CD4-positive, alpha-beta memory T cell (primary cell): Measurements from ENCODE around the gene HSPBAP1. TPM values are rescaled to one million over a fixed set of nuclear protein-coding genes. Genes with fewer than 3 reads are reported as not detected.

ENCODE experiments used
- CTCF ChIA-PET: fragments of 350-600 bp; sonication (Branson Sonifier 250); formaldehyde crosslinking; loops from one replicate; lab custom pipeline; 2021; ENCODE audit warnings: inconsistent platforms; ENCODE audit not compliant: partially characterized antibody; lab: Charles Lee
- POLR2A ChIA-PET: fragments of 350-600 bp; sonication (Branson Sonifier 250); formaldehyde crosslinking; loops from one replicate; lab custom pipeline; 2021; ENCODE audit not compliant: partially characterized antibody; lab: Charles Lee
- DNase-seq, 5 donors: peaks; one replicate each; pipeline versions ENCODE4 v3.0.0 to v3.0.0-alpha.2; 2020 to 2022; ENCODE audit warnings: mixed read lengths in 1 of 5
- H3K27ac ChIP-seq: one replicate; pipeline ENCODE4 v1.7.0; 2013; ENCODE audit warnings: low read depth, low read length
- H3K27me3 ChIP-seq: 2 replicates; pipeline ENCODE4 v1.7.0; 2013; ENCODE audit warnings: mild to moderate bottlenecking, low read length, moderate library complexity; ENCODE audit not compliant: insufficient read depth
- H3K36me3 ChIP-seq: 2 replicates; pipeline ENCODE4 v1.7.0; 2013; ENCODE audit warnings: mild to moderate bottlenecking, low read length, moderate library complexity; ENCODE audit not compliant: insufficient read depth
- H3K4me1 ChIP-seq: 2 replicates; pipeline ENCODE4 v1.7.0; 2013; ENCODE audit warnings: mild to moderate bottlenecking, low read length, moderate library complexity; ENCODE audit not compliant: insufficient read depth
- H3K4me3 ChIP-seq, 2 donors: one replicate each; pipeline ENCODE4 v1.7.0; 2013; ENCODE audit warnings: low read length in 2 of 2, mild to moderate bottlenecking in 1 of 2
- H3K9me3 ChIP-seq, 2 donors: one replicate each; pipeline ENCODE4 v1.7.0; 2013; ENCODE audit warnings: low read length in 2 of 2, control low read depth in 1 of 2; ENCODE audit not compliant: control insufficient read depth in 1 of 2
- H3K27ac Mint-ChIP-seq, 7 donors: one replicate each; pipeline ENCODE4 v1.8.0; 2020 to 2021; ENCODE audit warnings: mixed read lengths in 7 of 7, mild to moderate bottlenecking in 6 of 7, inconsistent platforms in 3 of 7, moderate library complexity in 3 of 7
- H3K27me3 Mint-ChIP-seq, 2 donors: one replicate each; pipeline ENCODE4 v1.8.0; 2020 to 2021; ENCODE audit warnings: mixed read lengths in 2 of 2
- H3K36me3 Mint-ChIP-seq, 2 donors: one replicate each; pipeline ENCODE4 v1.8.0; 2020 to 2021; ENCODE audit warnings: mixed read lengths in 2 of 2, inconsistent platforms in 1 of 2, mild to moderate bottlenecking in 1 of 2
- H3K4me1 Mint-ChIP-seq, 4 donors: one replicate each; pipeline ENCODE4 v1.8.0; 2020 to 2021; ENCODE audit warnings: mixed read lengths in 4 of 4, mild to moderate bottlenecking in 1 of 4
- H3K4me3 Mint-ChIP-seq, 8 donors: one replicate each; pipeline ENCODE4 v1.8.0; 2020 to 2021; ENCODE audit warnings: mixed read lengths in 8 of 8, mild to moderate bottlenecking in 7 of 8, moderate library complexity in 6 of 8, inconsistent platforms in 3 of 8
- H3K9me3 Mint-ChIP-seq, 8 donors: one replicate each; pipeline ENCODE4 v1.8.0; 2020 to 2021; ENCODE audit warnings: mixed read lengths in 8 of 8, mild to moderate bottlenecking in 5 of 8, inconsistent platforms in 3 of 8, moderate library complexity in 1 of 8
- intact Hi-C: fragments of 100-400 bp; cut with micrococcal nuclease; formaldehyde crosslinking; loops from one replicate; pipeline ENCODE4 v1.15.1; 2023
- polyA plus RNA-seq, 2 donors: library from polyadenylated mRNA; unstranded; fragments of 300-500 nt; fragmentation: Illumina TruSeq; gene quantifications; one replicate each; pipeline ENCODE4 v1.2.3, GENCODE V29; 2021
- total RNA-seq, 2 experiments: library from RNA; stranded (reverse); gene quantifications; one replicate each; pipeline ENCODE4 v1.2.3, GENCODE V29; 2021

HSPBAP1 gene
- total and polyA plus RNA-seq, 4 experiments from 2014 or later = 6.7 to 23.2 (median 17.4) TPM

- Mint-ChIP-seq H3K9me3 (no peaks in the 10 kb centered on the region), H3K36me3 (peaks cover 2 to 6% of the 10 kb centered on the region in 2 donors), H3K27ac (peak overlapping the region in 2 of 7 donors; percentile 1 to 19), H3K4me3 (peak overlapping the region in 4 of 8 donors; percentile 44 to 72 (median 65)), H3K4me1 (peaks cover 22 to 29% (median 24%) of the 10 kb centered on the region in 4 donors), H3K27me3 (no peaks in the 10 kb centered on the region)
- ChIA-PET POLR2A (no interaction called here), CTCF (no interaction called here)
- H3K4me3 ChIP-seq = no peak overlapping the region
- H3K9me3 ChIP-seq = no peaks in the 10 kb centered on the region
- DNase-seq = no peak
- intact Hi-C loops = loop anchor here (10.0 kb wide), 2 partner anchors 962 to 1252 kb away; partner anchors contain the start of genes EAF2, IQCB1 and POLQ
- H3K4me1 ChIP-seq = peaks cover 35% of the 10 kb centered on the region
- H3K27ac ChIP-seq = no peak overlapping the region
- H3K36me3 ChIP-seq = no peaks in the 10 kb centered on the region
- H3K27me3 ChIP-seq = no peaks in the 10 kb centered on the region
Measured at GRCh38 chr3:122797291-122797690, 3.7 kb upstream of the HSPBAP1 start.

DNA sequence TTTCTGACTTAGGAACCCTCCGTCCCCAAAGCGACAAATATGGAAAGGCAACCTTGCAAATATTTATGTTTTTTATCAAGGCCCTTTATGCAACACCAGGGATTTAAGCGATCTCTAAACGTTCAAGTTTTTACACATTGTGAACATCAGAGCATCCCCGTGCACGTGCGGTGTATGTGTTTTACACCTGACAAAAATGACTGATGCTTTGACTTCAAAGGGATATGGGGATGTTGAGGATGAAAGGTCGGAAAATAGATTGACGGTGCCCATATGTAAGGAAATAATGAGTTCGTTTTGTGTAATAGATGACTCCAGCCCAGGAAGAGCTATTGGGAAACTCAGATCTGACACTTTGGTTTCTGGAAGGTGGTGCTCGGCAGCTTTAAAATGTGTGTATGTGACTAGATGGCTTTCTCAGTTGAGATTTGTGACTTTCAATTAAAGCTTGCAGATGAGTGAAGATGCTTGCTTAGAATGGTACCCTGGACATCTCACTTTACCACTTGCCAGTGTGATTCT is 2.1 kb upstream of the HSPBAP1 start:
- Histone ChIP-seq H3K36me3 (no peaks in the 10 kb centered on the region), H3K4me1 (peaks cover 48% of the 10 kb centered on the region), H3K27ac (peak overlapping the region; percentile 74), H3K27me3 (no peaks in the 10 kb centered on the region), H3K9me3 (no peaks in the 10 kb centered on the region), H3K4me3 (peak overlapping the region; percentile 8 to 78)
- peaks cover 0 to 6% of the 10 kb centered on the region in 2 donors for H3K36me3 Mint-ChIP-seq
- intact Hi-C loops = loop anchor here (1.0 to 10.0 kb wide), 3 partner anchors 411 to 1251 kb away; partner anchors contain the start of genes EAF2, FAM162A, IQCB1 and POLQ
- peak overlapping the region; percentile 72 to 83 (median 81) for H3K4me3 Mint-ChIP-seq
- H3K27ac Mint-ChIP-seq = peak overlapping the region; percentile 8 to 67 (median 48)
- ChIA-PET CTCF (interaction anchor here (1.6 kb wide), 1 partner anchor 10 kb away, joined by 3 read pairs; no protein-coding TSS in a partner anchor), POLR2A (no interaction called here)
- H3K4me1 Mint-ChIP-seq = peaks cover 22 to 29% (median 24%) of the 10 kb centered on the region in 4 donors
- peak in 1 of 5 donors; percentile 5 for DNase-seq
- H3K9me3 Mint-ChIP-seq = no peaks in the 10 kb centered on the region
- H3K27me3 Mint-ChIP-seq = no peaks in the 10 kb centered on the region

- POLR2A ChIA-PET = interaction anchor here (1.2 to 1.8 kb wide), 5 partner anchors 11 to 410 kb away, joined by 3 to 10 read pairs (median 8); partner anchors contain the start of genes DTX3L, FAM162A, KPNA1 and PARP9
- DNase-seq = peak; percentile 62 to 77 (median 68)
- H3K9me3 ChIP-seq = no peaks in the 10 kb centered on the region
- Mint-ChIP-seq H3K9me3 (no peaks in the 10 kb centered on the region), H3K36me3 (peaks cover 0 to 6% of the 10 kb centered on the region in 2 donors), H3K4me1 (peaks cover 22 to 29% (median 24%) of the 10 kb centered on the region in 4 donors), H3K4me3 (peak within 1 kb of the TSS; percentile 78 to 97 (median 94)), H3K27me3 (no peaks in the 10 kb centered on the region), H3K27ac (peak within 1 kb of the TSS; percentile 62 to 98 (median 96))
- peak within 1 kb of the TSS; percentile 74 for H3K27ac ChIP-seq
- CTCF ChIA-PET = interaction anchor here (1.6 kb wide), 2 partner anchors 11 to 148 kb away, joined by 3 read pairs; no protein-coding TSS in a partner anchor
- no peaks in the 10 kb centered on the region for H3K36me3 ChIP-seq
- H3K4me1 ChIP-seq = peaks cover 48% of the 10 kb centered on the region
- intact Hi-C loops = loop anchor here (1.0 to 10.0 kb wide), 4 partner anchors 378 to 1250 kb away; partner anchors contain the start of genes EAF2, FAM162A, IQCB1 and POLQ
- H3K27me3 ChIP-seq = no peaks in the 10 kb centered on the region
- H3K4me3 ChIP-seq = peak within 1 kb of the TSS; percentile 78 to 83
Measured at GRCh38 chr3:122794779-122795673, 1.4 kb upstream of the HSPBAP1 start, which contains the start of gene SLC49A4. TSS of gene SLC49A4 (plus strand) at chr3:122795069. CDS start at chr3:122795193, 124 bp downstream.

DNA sequence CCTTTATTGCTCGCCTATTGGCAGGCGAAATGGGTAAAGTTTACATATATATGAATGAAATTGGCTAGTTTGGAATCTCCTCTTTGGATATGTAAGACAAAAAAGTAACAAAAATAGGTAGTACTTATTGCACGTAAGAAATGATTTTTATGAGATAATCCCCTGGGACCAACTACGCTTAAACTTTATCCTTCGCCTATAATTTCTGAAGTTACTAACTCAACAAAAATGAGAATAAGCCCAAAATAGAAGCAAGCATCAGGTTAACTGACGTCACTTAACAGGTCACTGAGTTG is 800 bp upstream of the HSPBAP1 start:
- Histone ChIP-seq H3K27ac (peak overlapping the region; percentile 74), H3K9me3 (no peaks in the 10 kb centered on the region), H3K36me3 (no peaks in the 10 kb centered on the region), H3K27me3 (no peaks in the 10 kb centered on the region), H3K4me1 (peaks cover 51% of the 10 kb centered on the region), H3K4me3 (peak overlapping the region; percentile 78 to 83)
- DNase-seq = no peak
- H3K4me3 Mint-ChIP-seq = peak overlapping the region in 6 of 8 donors; percentile 91 to 97 (median 94)
- intact Hi-C loops = loop anchor here (5.0 to 10.0 kb wide), 3 partner anchors 377 to 1250 kb away; partner anchors contain the start of genes EAF2, IQCB1, POLQ and WDR5B
- peaks cover 0 to 6% of the 10 kb centered on the region in 2 donors for H3K36me3 Mint-ChIP-seq
- peaks cover 22 to 29% (median 26%) of the 10 kb centered on the region in 4 donors for H3K4me1 Mint-ChIP-seq
- peak overlapping the region in 5 of 7 donors; percentile 95 to 98 (median 97) for H3K27ac Mint-ChIP-seq
- no peaks in the 10 kb centered on the region for H3K27me3 Mint-ChIP-seq
- POLR2A ChIA-PET = interaction anchor here (1.2 to 1.8 kb wide), 10 partner anchors 10 to 1045 kb away, joined by 3 to 10 read pairs (median 6); partner anchors contain the start of genes DTX3L, FAM162A, GOLGB1 and KPNA1
- H3K9me3 Mint-ChIP-seq = no peaks in the 10 kb centered on the region
- CTCF ChIA-PET = interaction anchor here (1.2 to 1.6 kb wide), 3 partner anchors 38 to 148 kb away, joined by 3 to 8 read pairs (median 4); no protein-coding TSS in a partner anchor

DNA sequence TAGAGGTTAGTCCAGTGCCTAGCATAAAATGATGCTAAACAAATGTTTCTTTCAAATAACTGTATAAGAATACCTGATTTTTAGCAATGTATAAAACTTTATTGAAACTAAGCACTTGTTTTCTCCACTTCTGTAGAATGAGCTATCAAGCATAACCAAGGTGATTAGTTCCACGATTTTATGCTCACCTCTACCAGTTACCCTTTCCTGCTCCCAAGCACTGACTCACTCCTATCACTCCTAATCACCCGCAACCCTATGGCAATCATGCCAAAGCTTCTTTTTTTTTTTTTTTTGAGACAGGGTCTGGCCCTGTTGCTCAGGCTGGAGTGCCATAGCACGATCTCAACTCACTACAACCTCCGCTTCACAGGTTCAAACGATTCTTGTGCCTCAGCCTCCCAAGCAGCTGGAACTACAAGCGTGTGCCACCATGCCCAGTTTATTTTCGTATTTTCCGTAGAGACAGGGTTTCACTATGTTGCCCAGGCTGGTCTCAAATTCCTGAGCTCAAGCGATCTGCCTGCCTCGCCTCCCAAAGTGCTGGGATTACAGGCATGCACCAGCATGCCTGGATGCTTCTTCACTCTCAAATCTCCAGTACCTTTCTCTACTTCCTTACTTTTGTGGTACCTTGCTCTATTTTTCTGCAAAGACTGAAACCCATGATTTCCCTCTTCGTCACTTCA is 3.9 kb downstream of the HSPBAP1 start:
- H3K4me1 Mint-ChIP-seq = peaks cover 19 to 31% (median 30%) of the 10 kb centered on the region in 4 donors

DNA sequence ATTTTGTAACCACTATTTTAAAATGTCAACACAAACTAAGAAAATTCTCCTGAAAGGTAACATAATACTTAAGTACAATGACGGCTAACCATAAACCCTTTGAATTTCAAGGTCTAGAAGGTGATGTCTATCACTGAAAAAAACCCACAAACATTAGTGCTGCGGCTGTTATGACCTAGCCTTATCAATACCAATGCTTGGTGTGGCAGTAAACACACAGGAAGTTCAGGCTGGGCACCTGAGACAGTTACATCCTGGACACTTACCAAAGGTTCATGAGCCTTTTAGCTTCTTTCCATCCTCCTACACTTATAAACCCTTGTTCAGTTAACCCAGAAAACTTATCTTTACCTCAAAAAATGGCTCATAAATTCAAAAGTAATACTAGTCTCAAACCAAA is 5.8 kb downstream of the HSPBAP1 start:
- no peaks in the 10 kb centered on the region for H3K36me3 ChIP-seq
- Mint-ChIP-seq H3K36me3 (peaks cover 7 to 9% of the 10 kb centered on the region in 2 donors), H3K27me3 (no peaks in the 10 kb centered on the region), H3K9me3 (no peaks in the 10 kb centered on the region), H3K27ac (peak overlapping the region in 2 of 7 donors; percentile 20 to 58), H3K4me3 (peak overlapping the region in 1 of 8 donors; percentile 23), H3K4me1 (peaks cover 19 to 29% (median 25%) of the 10 kb centered on the region in 4 donors)
- peaks cover 47% of the 10 kb centered on the region for H3K4me1 ChIP-seq
- peak in 1 of 5 donors; percentile 5 for DNase-seq
- intact Hi-C loops = no loop called here
- H3K27ac ChIP-seq = no peak overlapping the region
- ChIA-PET POLR2A (no interaction called here), CTCF (no interaction called here)
- H3K27me3 ChIP-seq = no peaks in the 10 kb centered on the region
- H3K4me3 ChIP-seq = no peak overlapping the region
- H3K9me3 ChIP-seq = no peaks in the 10 kb centered on the region

More for the DNA sequence above, 3.9 kb downstream of the HSPBAP1 start:
- H3K4me1 ChIP-seq = peaks cover 53% of the 10 kb centered on the region
- intact Hi-C loops = loop anchor here (5.0 to 10.0 kb wide), 3 partner anchors 372 to 1245 kb away; partner anchors contain the start of genes EAF2, IQCB1, POLQ and WDR5B
- H3K36me3 ChIP-seq = no peaks in the 10 kb centered on the region
- no peak overlapping the region for H3K4me3 ChIP-seq
- no peak overlapping the region for H3K27ac ChIP-seq
- ChIA-PET POLR2A (interaction anchor here (0.6 to 1.0 kb wide), 2 partner anchors 374 to 1045 kb away, joined by 3 read pairs; partner anchors contain the start of gene WDR5B), CTCF (no interaction called here)
- H3K27me3 Mint-ChIP-seq = no peaks in the 10 kb centered on the region
- DNase-seq = no peak
- peaks cover 9% of the 10 kb centered on the region in 2 donors for H3K36me3 Mint-ChIP-seq
- no peaks in the 10 kb centered on the region for H3K9me3 Mint-ChIP-seq
- peak overlapping the region in 1 of 7 donors; percentile 69 for H3K27ac Mint-ChIP-seq
- H3K9me3 ChIP-seq = no peaks in the 10 kb centered on the region
- peak overlapping the region in 3 of 8 donors; percentile 7 to 9 (median 8) for H3K4me3 Mint-ChIP-seq
- H3K27me3 ChIP-seq = no peaks in the 10 kb centered on the region
